NCI-H446 (cell line): Measurements from ENCODE around the gene SSR4.

ENCODE experiments used
- DNase-seq, 2 experiments: peaks; one replicate each; lab custom pipeline; 2025; lab: John Stamatoyannopoulos, UW

The SSR4 gene

GRCh38 chrX:153780678-153781427, 13.6 kb upstream of the SSR4 start, which contains the start of gene SRPK3:
TSS of gene SRPK3 (plus strand) at chrX:153781041. CDS start at chrX:153781087, 46 bp downstream.
- no peak for DNase-seq

- no peak for DNase-seq
Observed at GRCh38 chrX:153781428-153782047, 12.9 kb upstream of the SSR4 start.

GRCh38 chrX:153782313-153782712, 12.2 kb upstream of the SSR4 start:
- DNase-seq: peak in 1 of 2 experiments; percentile 6

GRCh38 chrX:153782871-153783270, 11.6 kb upstream of the SSR4 start:
- DNase-seq: no peak

- DNase-seq: no peak
Observed at GRCh38 chrX:153783378-153784013, 11.0 kb upstream of the SSR4 start.

- no peak for DNase-seq
Observed at GRCh38 chrX:153784325-153784967, 10.0 kb upstream of the SSR4 start.

- DNase-seq: no peak
Observed at GRCh38 chrX:153786669-153787068, 7.8 kb upstream of the SSR4 start.

GRCh38 chrX:153789654-153790053, 4.8 kb upstream of the SSR4 start:
- DNase-seq: no peak

GRCh38 chrX:153791104-153791852, 3.2 kb upstream of the SSR4 start:
- DNase-seq: no peak

- DNase-seq: peak in 1 of 2 experiments; percentile 9
Observed at GRCh38 chrX:153792368-153792767, 2.1 kb upstream of the SSR4 start.

- DNase-seq: no peak
Observed at GRCh38 chrX:153793291-153793690, 1.2 kb upstream of the SSR4 start.

GRCh38 chrX:153794897-153795816, 689 bp downstream of the SSR4 start:
- DNase-seq: no peak

GRCh38 chrX:153797415-153798015, 3.0 kb downstream of the SSR4 start:
- DNase-seq: no peak

- DNase-seq: no peak
Observed at GRCh38 chrX:153799326-153799725, 4.9 kb downstream of the SSR4 start.

- peak; percentile 6 to 20 for DNase-seq
Observed at GRCh38 chrX:153800177-153800722, 5.8 kb downstream of the SSR4 start.

GRCh38 chrX:153800746-153801145, 6.3 kb downstream of the SSR4 start:
- no peak for DNase-seq

GRCh38 chrX:153801669-153802068, 7.2 kb downstream of the SSR4 start:
- no peak for DNase-seq

GRCh38 chrX:153802513-153803045, 8.1 kb downstream of the SSR4 start:
- no peak for DNase-seq

GRCh38 chrX:153803211-153804099, 9.0 kb downstream of the SSR4 start:
- no peak for DNase-seq
